AG04450 (cell line): ENCODE measurements around the gene LRRC59. TPM values are rescaled to one million over a fixed set of nuclear protein-coding genes. Genes with fewer than 3 reads are reported as not detected.
A peak's percentile ranks its signal among the peaks of the same experiment; 100 is the strongest.

Source experiments
- CTCF ChIA-PET: fragments of 300-600, 350-600 bp; formaldehyde crosslinking; extraction: SDS; loops from one replicate; lab custom pipeline; 2022; ENCODE audit warnings: antibody characterized with exemption, inconsistent platforms; lab: Charles Lee
- POLR2A ChIA-PET: fragments of 350-600 bp; formaldehyde crosslinking; extraction: SDS; loops from one replicate; lab custom pipeline; 2021; ENCODE audit warnings: antibody characterized with exemption, inconsistent platforms; lab: Yijun Ruan, JAX
- DNase-seq: peaks from one replicate; pipeline ENCODE4 v3.0.0-alpha.2; 2011; ENCODE audit warnings: low read depth, low spot score
- H3K27ac ChIP-seq: one replicate; pipeline ENCODE4 v1.5.1; 2012; ENCODE audit warnings: low read depth, low read length, control low read depth
- H3K27me3 ChIP-seq: one replicate; pipeline ENCODE4 v1.6.0; 2012; ENCODE audit warnings: low read length; ENCODE audit not compliant: control insufficient read depth, insufficient read depth
- H3K4me3 ChIP-seq: 2 replicates; pipeline ENCODE4 v1.5.1; 2011; ENCODE audit warnings: mild to moderate bottlenecking, low read depth, low read length, control low read depth
- H3K9me3 ChIP-seq: 2 replicates; pipeline ENCODE4 v1.5.1; 2012; ENCODE audit warnings: low read length; ENCODE audit not compliant: control insufficient read depth, insufficient read depth
- CTCF ChIP-seq: IDR thresholded peaks from 2 replicates; pipeline ENCODE4 v1.5.1; 2011; ENCODE audit warnings: low read depth, low read length, control low read depth, inconsistent platforms
- polyA plus RNA-seq: library from polyadenylated mRNA; depleted of rRNA; stranded (reverse); fragments of >200 nt; gene quantifications from 2 replicates; pipeline ENCODE4 v1.2.3, GENCODE V29; 2011

LRRC59 gene
- polyA plus RNA-seq, 1 experiment: 143 TPM

- POLR2A ChIA-PET: interaction anchor here (1.3 to 1.8 kb wide), 2 partner anchors 16 to 33 kb away, joined by 4 read pairs; no protein-coding TSS in a partner anchor
- peak overlapping the region; percentile 39 for H3K27ac ChIP-seq
Measured at GRCh38 chr17:50363217-50364060, 33.9 kb downstream of the LRRC59 start.

DNA sequence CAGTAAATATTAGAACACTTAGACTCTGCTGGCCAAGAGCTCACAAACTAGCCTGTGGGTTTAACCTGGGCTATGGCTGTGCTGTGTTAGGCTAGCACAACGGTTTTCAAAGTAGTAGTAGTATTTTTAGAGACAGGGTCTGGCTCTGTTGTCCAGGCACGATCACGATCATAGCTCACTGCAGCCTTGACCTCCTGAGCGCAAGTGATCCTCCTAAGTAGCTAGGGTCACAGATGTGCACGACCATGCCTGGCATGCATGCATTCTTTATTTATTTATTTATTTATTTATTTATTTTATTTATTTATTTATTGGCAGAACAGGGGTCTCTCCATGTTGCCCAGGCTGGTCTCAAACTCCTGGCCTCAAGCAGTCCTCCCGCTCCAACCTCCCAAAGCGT lies 34.7 kb downstream of the LRRC59 start:
- Histone ChIP-seq H3K27ac (no peak overlapping the region), H3K4me3 (no peak overlapping the region), H3K27me3 (no peaks in the 10 kb centered on the region), H3K9me3 (no peaks in the 10 kb centered on the region)
- ChIA-PET CTCF (interaction anchor here (0.6 to 6.5 kb wide), 26 partner anchors 9 to 270 kb away, joined by 3 to 47 read pairs (median 5); partner anchors contain the start of genes ACSF2, CHAD, COL1A1 and EME1), POLR2A (interaction anchor here (1.1 to 1.8 kb wide), 4 partner anchors 10 to 34 kb away, joined by 3 to 6 read pairs (median 4); no protein-coding TSS in a partner anchor)
- no peak for TF ChIP-seq CTCF
- no peak for DNase-seq

More at GRCh38 chr17:50363217-50364060, 33.9 kb downstream of the LRRC59 start:
- Histone ChIP-seq H3K9me3 (no peaks in the 10 kb centered on the region), H3K27me3 (no peaks in the 10 kb centered on the region), H3K4me3 (no peak overlapping the region)
- DNase-seq: no peak
- no peak for TF ChIP-seq CTCF
- CTCF ChIA-PET: interaction anchor here (1.1 to 6.5 kb wide), 9 partner anchors 9 to 271 kb away, joined by 4 to 47 read pairs (median 18); partner anchors contain the start of genes EME1, LRRC59, MRPL27 and RSAD1

- DNase-seq: peak; percentile 49
- H3K27ac ChIP-seq: no peak overlapping the region
- peak; percentile 80 for TF ChIP-seq CTCF
- no peaks in the 10 kb centered on the region; the same call in 1 of the 2 replicates for H3K9me3 ChIP-seq
- POLR2A ChIA-PET: interaction anchor here (1.1 to 1.8 kb wide), 4 partner anchors 9 to 35 kb away, joined by 3 to 6 read pairs (median 4); no protein-coding TSS in a partner anchor
- H3K27me3 ChIP-seq: no peaks in the 10 kb centered on the region
- no peak overlapping the region for H3K4me3 ChIP-seq
- CTCF ChIA-PET: interaction anchor here (0.6 to 6.5 kb wide), 39 partner anchors 10 to 484 kb away, joined by 3 to 47 read pairs (median 4); partner anchors contain the start of genes ACSF2, CHAD, COL1A1 and EME1
Measured at GRCh38 chr17:50361561-50362480, 35.5 kb downstream of the LRRC59 start.

DNA sequence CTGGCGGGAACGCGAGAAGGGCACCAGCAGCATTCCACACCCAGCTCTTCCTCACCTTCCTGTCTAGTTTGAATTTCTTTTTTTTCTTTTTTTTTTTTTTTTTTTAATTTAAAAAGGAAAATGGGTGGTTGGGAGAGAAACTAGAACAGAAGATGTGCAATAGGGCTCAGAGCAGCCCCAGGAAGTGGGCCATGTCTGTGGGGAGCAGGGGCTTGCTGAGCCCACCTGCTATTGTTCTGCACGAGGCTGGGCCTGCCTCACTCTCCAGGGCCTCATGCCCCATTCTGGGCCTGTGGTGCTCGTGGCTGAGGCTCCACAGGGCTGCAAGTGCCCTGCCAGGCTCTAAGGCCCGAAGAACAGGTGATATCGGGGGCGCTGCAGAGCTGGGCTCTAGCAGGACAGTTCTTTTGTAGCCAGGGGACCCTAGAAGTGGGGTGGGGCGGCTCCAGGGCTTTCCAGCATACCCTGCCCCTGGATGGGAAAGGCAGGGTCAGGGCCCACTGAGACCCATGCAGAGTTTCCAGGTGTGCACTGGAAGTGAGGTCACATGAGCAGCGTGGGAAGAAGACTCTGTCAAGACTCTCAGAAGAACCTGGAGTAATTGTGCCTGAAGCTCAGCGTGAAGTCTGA lies 36.7 kb downstream of the LRRC59 start:
- POLR2A ChIA-PET: interaction anchor here (0.6 to 1.1 kb wide), 2 partner anchors 12 to 82 kb away, joined by 3 to 9 read pairs; no protein-coding TSS in a partner anchor
- Histone ChIP-seq H3K27ac (no peak overlapping the region), H3K9me3 (no peaks in the 10 kb centered on the region; the same call in 1 of the 2 replicates), H3K27me3 (no peaks in the 10 kb centered on the region), H3K4me3 (no peak overlapping the region)
- no peak for TF ChIP-seq CTCF
- DNase-seq: no peak
- CTCF ChIA-PET: interaction anchor here (0.6 to 6.5 kb wide), 13 partner anchors 11 to 291 kb away, joined by 3 to 47 read pairs (median 9); partner anchors contain the start of genes EME1, LRRC59, MRPL27 and XYLT2
